Left ventricle myocardium inferior (tissue), 1 donor: ENCODE data around the gene USP13. TPM values are rescaled to one million over a fixed set of nuclear protein-coding genes. Genes with fewer than 3 reads are reported as not detected.

Experiments used
- DNase-seq: peaks from one replicate; pipeline ENCODE4 v3.0.0-alpha.2; 2020
- H3K27ac ChIP-seq: fragments of 200-600 bp; replicated peaks from 2 replicates; pipeline ENCODE4 v1.8.0; 2021
- H3K27me3 ChIP-seq: fragments of 200-600 bp; 2 replicates; pipeline ENCODE4 v1.8.0; 2021; ENCODE audit warnings: low read depth
- H3K36me3 ChIP-seq: fragments of 200-600 bp; 2 replicates; pipeline ENCODE4 v1.8.0; 2021
- H3K4me1 ChIP-seq: fragments of 200-600 bp; 2 replicates; pipeline ENCODE4 v1.8.0; 2021
- H3K4me3 ChIP-seq: fragments of 200-600 bp; 2 replicates; pipeline ENCODE4 v1.8.0; 2021; ENCODE audit warnings: mild to moderate bottlenecking, moderate library complexity
- H3K9me3 ChIP-seq: fragments of 200-600 bp; replicated peaks from 2 replicates; pipeline ENCODE4 v1.8.0; 2021
- CTCF ChIP-seq: fragments of 200-600 bp; IDR thresholded peaks from 2 replicates; pipeline ENCODE4 v1.8.0; 2021; ENCODE audit warnings: antibody characterized with exemption, mild to moderate bottlenecking, borderline replicate concordance
- intact Hi-C: fragments of 100-400 bp; cut with micrococcal nuclease; formaldehyde crosslinking; loops from one replicate; pipeline ENCODE4 v1.11.0; 2022
- total RNA-seq: library from RNA; stranded (reverse); fragmentation: NEBNext Ultra II Directional; extraction: Animal tissue kit (Norgen Biotek cat#: 25700); gene quantifications from one replicate; pipeline ENCODE4 v1.2.1, GENCODE V29; 2021
- donor health status: DM: no; HTN: yes; CAD: no; lungs with severe emphysema.

Gene USP13
- total RNA-seq, 1 donor from 2014 or later: 162 TPM

- TF ChIP-seq CTCF: no peak
- intact Hi-C loops: no loop called here
- H3K27ac ChIP-seq: no peak overlapping the region
- no peaks in the 10 kb centered on the region for H3K4me1 ChIP-seq
- H3K9me3 ChIP-seq: no peaks in the 10 kb centered on the region
- no peaks in the 10 kb centered on the region for H3K36me3 ChIP-seq
- H3K27me3 ChIP-seq: no peaks in the 10 kb centered on the region
- no peak for DNase-seq
- no peak overlapping the region for H3K4me3 ChIP-seq
Measured at GRCh38 chr3:179646177-179646576, 6.7 kb upstream of the USP13 start.

GRCh38 chr3:179651687-179652446, 973 bp upstream of the USP13 start:
- H3K36me3 ChIP-seq: no peaks in the 10 kb centered on the region
- no peak for DNase-seq
- intact Hi-C loops: loop anchor here (5.0 kb wide), 1 partner anchor 120 kb away; no protein-coding TSS in a partner anchor
- TF ChIP-seq CTCF: no peak
- no peaks in the 10 kb centered on the region for H3K27me3 ChIP-seq
- peak overlapping the region; percentile 98 for H3K27ac ChIP-seq
- peak overlapping the region; percentile 91 for H3K4me3 ChIP-seq
- H3K9me3 ChIP-seq: no peaks in the 10 kb centered on the region
- peaks cover 42% of the 10 kb centered on the region for H3K4me1 ChIP-seq

- no peak for TF ChIP-seq CTCF
- intact Hi-C loops: loop anchor here (5.0 kb wide), 1 partner anchor 119 kb away; no protein-coding TSS in a partner anchor
- Histone ChIP-seq H3K27me3 (no peaks in the 10 kb centered on the region), H3K4me3 (peak overlapping the region; percentile 91), H3K27ac (peak overlapping the region; percentile 98), H3K4me1 (peaks cover 54% of the 10 kb centered on the region), H3K9me3 (no peaks in the 10 kb centered on the region), H3K36me3 (no peaks in the 10 kb centered on the region)
- peak; percentile 78 for DNase-seq
Measured at GRCh38 chr3:179653096-179653797, 407 bp downstream of the USP13 start.

GRCh38 chr3:179655236-179655635, 2.4 kb downstream of the USP13 start:
- H3K27ac ChIP-seq: peak overlapping the region; percentile 98
- H3K4me1 ChIP-seq: peaks cover 74% of the 10 kb centered on the region
- H3K27me3 ChIP-seq: no peaks in the 10 kb centered on the region
- intact Hi-C loops: no loop called here
- peak overlapping the region; percentile 91 for H3K4me3 ChIP-seq
- DNase-seq: no peak
- TF ChIP-seq CTCF: no peak
- no peaks in the 10 kb centered on the region for H3K9me3 ChIP-seq
- no peaks in the 10 kb centered on the region for H3K36me3 ChIP-seq

- intact Hi-C loops: no loop called here
- peak overlapping the region; percentile 98 for H3K27ac ChIP-seq
- H3K36me3 ChIP-seq: no peaks in the 10 kb centered on the region
- no peak for TF ChIP-seq CTCF
- no peak for DNase-seq
- no peaks in the 10 kb centered on the region for H3K9me3 ChIP-seq
- no peak overlapping the region for H3K4me3 ChIP-seq
- peaks cover 94% of the 10 kb centered on the region for H3K4me1 ChIP-seq
- H3K27me3 ChIP-seq: no peaks in the 10 kb centered on the region
Measured at GRCh38 chr3:179658606-179659005, 5.8 kb downstream of the USP13 start.
